Stimulated activated CD4-positive, alpha-beta T cell treated with anti-CD3 and anti-CD28 coated beads, Interleukin-1b, Interleukin-23, amount 100 ng/mL, for 24 hours (primary cell): Measurements from ENCODE around the gene STK17A.

Experiments
- DNase-seq, 4 experiments: peaks; one replicate each; pipeline ENCODE4 v3.0.0-alpha.2; 2020; ENCODE audit warnings: low read depth in 4 of 4, low spot score in 1 of 4

Gene STK17A

GRCh38 chr7:43582503-43583423 is at the start of gene STK17A:
Gene STK17A (plus strand): TSS chr7:43583108. CDS start chr7:43583244, 136 bp downstream.
- peak; percentile 77 to 90 (median 86) for DNase-seq

GRCh38 chr7:43533801-43534479 is 49.0 kb upstream of the STK17A start:
- DNase-seq: no peak

GRCh38 chr7:43535031-43535451 is 47.9 kb upstream of the STK17A start:
- DNase-seq: no peak

- no peak for DNase-seq
These were observed 46.9 kb upstream of the STK17A start for GRCh38 chr7:43535810-43536585.

- DNase-seq: no peak
These were observed 46.1 kb upstream of the STK17A start for GRCh38 chr7:43536773-43537172.

GRCh38 chr7:43537765-43538403 is 45.0 kb upstream of the STK17A start:
- DNase-seq: no peak

- no peak for DNase-seq
These were observed 44.5 kb upstream of the STK17A start for GRCh38 chr7:43538404-43538771.

GRCh38 chr7:43540471-43540870 is 42.4 kb upstream of the STK17A start:
- DNase-seq: no peak

- DNase-seq: no peak
These were observed 40.2 kb upstream of the STK17A start for GRCh38 chr7:43542716-43543115.

- no peak for DNase-seq
These were observed 36.7 kb upstream of the STK17A start for GRCh38 chr7:43546231-43546630.

- no peak for DNase-seq
These were observed 32.5 kb upstream of the STK17A start for GRCh38 chr7:43550427-43550826.

GRCh38 chr7:43552122-43552521 is 30.8 kb upstream of the STK17A start:
- no peak for DNase-seq

- DNase-seq: no peak
These were observed 28.9 kb upstream of the STK17A start for GRCh38 chr7:43553999-43554398.

- no peak for DNase-seq
These were observed 28.5 kb upstream of the STK17A start for GRCh38 chr7:43554423-43554822.

- no peak for DNase-seq
These were observed 24.9 kb upstream of the STK17A start for GRCh38 chr7:43557831-43558495.

GRCh38 chr7:43559171-43559945 is 23.6 kb upstream of the STK17A start:
- DNase-seq: no peak

GRCh38 chr7:43559946-43560335 is 23.0 kb upstream of the STK17A start:
- DNase-seq: no peak

- no peak for DNase-seq
These were observed 22.1 kb upstream of the STK17A start for GRCh38 chr7:43560742-43561330.

GRCh38 chr7:43562383-43562782 is 20.5 kb upstream of the STK17A start:
- no peak for DNase-seq
